A549 (cell line): ENCODE results near the gene SMTN.

Experiments
- CBX8 ChIP-seq: fragments of 200-600 bp; sonication (generic); IDR thresholded peaks from 2 replicates; pipeline ENCODE4 v1.6.1; 2016
- CTCF ChIP-seq: fragments of >200 bp; sonication (Bioruptor Twin); formaldehyde crosslinking; IDR thresholded peaks from 3 replicates; pipeline ENCODE4 v1.5.1; 2016
- EHMT2 ChIP-seq: fragments of 200-600 bp; sonication (generic); IDR thresholded peaks from 2 replicates; pipeline ENCODE4 v1.6.1; 2016; ENCODE audit warnings: antibody characterized with exemption, low read depth, mild to moderate bottlenecking, moderate library complexity
- ELK1 ChIP-seq: fragments of 150-350 bp; IDR thresholded peaks from 2 replicates; pipeline ENCODE4 v1.6.1; 2014; ENCODE audit warnings: low read depth, mild to moderate bottlenecking, low read length
- FOSB ChIP-seq: fragments of 250-450 bp; sonication (Bioruptor Pico); IDR thresholded peaks from 2 replicates; pipeline ENCODE4 v1.5.0; 2020; ENCODE audit warnings: mild to moderate bottlenecking, moderate library complexity
- MAFK ChIP-seq: fragments of 450-650 bp; IDR thresholded peaks from 2 replicates; pipeline ENCODE4 v1.6.1; 2014; ENCODE audit not compliant: partially characterized antibody
- MAX ChIP-seq: IDR thresholded peaks from 2 replicates; pipeline ENCODE4 v1.6.1; 2012
- POLR2A ChIP-seq: IDR thresholded peaks from 2 replicates; pipeline ENCODE4 v1.6.1; 2012; ENCODE audit warnings: mild to moderate bottlenecking, low read length
- POLR2AphosphoS2 ChIP-seq: conservative IDR thresholded peaks from 2 replicates; pipeline ENCODE4 v1.6.1; 2012; ENCODE audit warnings: low read length, improper control_type of control experiment, inconsistent platforms
- REST ChIP-seq: fragments of 200-600 bp; sonication (generic); IDR thresholded peaks from 2 replicates; pipeline ENCODE4 v1.6.1; 2016; ENCODE audit warnings: antibody characterized with exemption, mild to moderate bottlenecking, moderate library complexity
- ZFP36 ChIP-seq: fragments of 450-650 bp; IDR thresholded peaks from 2 replicates; pipeline ENCODE4 v1.6.1; 2014; ENCODE audit warnings: borderline replicate concordance; ENCODE audit not compliant: partially characterized antibody
- ZSCAN20 ChIP-seq: fragments of 250-450 bp; sonication (Bioruptor Pico); IDR thresholded peaks from 2 replicates; pipeline ENCODE4 v1.8.0; 2022; ENCODE audit warnings: mild to moderate bottlenecking, moderate library complexity

- TF ChIP-seq CTCF: no peak
- no peak for TF ChIP-seq POLR2A
- no peak for TF ChIP-seq ZSCAN20 (CRISPR knock-in tag)
- TF ChIP-seq MAFK: no peak
- no peak for TF ChIP-seq POLR2AphosphoS2
- TF ChIP-seq ZFP36: no peak
- TF ChIP-seq EHMT2: no peak
- no peak for TF ChIP-seq CBX8
- no peak for TF ChIP-seq FOSB (CRISPR knock-in tag)
- TF ChIP-seq ELK1: no peak
- no peak for TF ChIP-seq MAX
- TF ChIP-seq REST: no peak
Observed at GRCh38 chr22:31121403-31121802, 40.3 kb downstream of the SMTN start.
